Inferior parietal cortex (tissue), 1 donor: ENCODE results near the gene DIAPH3.

Source experiments
- DNase-seq: peaks from one replicate; pipeline ENCODE4 v3.0.0-alpha.2; 2016; ENCODE audit errors: extremely low spot score

Gene DIAPH3

GRCh38 chr13:60018536-60018935 is 145.2 kb downstream of the DIAPH3 start:
- no peak for DNase-seq

DNA sequence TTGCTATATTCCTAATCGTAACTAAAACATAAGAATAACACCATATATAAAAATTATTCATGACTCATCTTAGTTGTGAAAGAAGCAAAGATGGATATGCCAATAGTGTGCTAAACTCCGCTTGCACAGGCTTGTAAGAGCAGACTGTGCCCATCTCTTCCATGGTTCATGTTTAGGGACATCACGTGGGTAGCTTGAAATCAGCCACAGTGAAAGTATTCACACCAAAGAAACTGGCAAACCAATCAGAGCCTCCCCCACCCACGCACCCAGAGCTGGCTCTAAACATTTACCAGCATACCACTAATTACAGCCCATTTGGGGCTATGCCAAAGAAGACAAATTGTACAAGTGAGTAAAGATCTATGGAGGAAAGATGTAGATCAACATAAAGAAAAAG is 147.5 kb downstream of the DIAPH3 start:
- no peak for DNase-seq

GRCh38 chr13:60013166-60013565 is 150.6 kb downstream of the DIAPH3 start:
- DNase-seq, result no peak

DNA sequence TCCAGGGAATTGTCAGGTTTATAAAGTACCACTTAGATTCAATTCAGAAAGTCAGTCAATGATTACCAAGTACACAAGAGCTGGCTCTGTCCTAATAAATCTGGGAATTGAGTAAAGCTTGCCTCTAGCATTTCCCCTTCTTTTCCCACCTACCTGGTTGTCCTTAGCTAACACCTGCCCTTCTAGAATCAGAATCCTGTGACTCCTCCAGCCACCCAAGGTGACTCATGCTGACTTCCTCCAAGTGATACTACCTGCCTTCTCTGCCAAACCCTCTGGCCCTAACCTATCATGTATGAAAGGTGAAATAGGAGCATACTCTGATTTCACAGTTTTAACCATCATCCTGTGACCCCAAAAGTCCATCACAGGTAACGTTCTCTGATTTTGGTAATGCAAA is 151.2 kb downstream of the DIAPH3 start:
- DNase-seq, result no peak

GRCh38 chr13:60009300-60010253 is 154.2 kb downstream of the DIAPH3 start:
- no peak for DNase-seq

DNA sequence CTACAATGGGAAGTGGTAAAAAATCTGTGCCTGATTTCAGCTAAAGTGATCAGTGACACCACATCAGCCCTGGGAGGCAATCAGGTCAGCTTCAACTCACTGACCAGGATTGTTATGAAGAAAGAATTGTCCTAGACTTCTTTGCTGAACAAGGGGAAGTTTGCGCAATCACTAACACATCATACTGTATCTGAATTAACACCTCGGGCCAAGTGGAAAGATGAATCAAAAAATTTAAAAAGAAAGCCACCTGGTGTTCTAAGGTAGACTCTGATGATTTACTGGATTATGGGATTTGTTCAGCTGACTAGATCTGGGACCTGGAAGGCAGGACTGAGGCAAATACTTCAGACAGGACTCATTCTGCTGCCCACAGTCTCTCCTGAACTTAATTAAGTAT is 161.8 kb downstream of the DIAPH3 start:
- DNase-seq, result no peak

DNA sequence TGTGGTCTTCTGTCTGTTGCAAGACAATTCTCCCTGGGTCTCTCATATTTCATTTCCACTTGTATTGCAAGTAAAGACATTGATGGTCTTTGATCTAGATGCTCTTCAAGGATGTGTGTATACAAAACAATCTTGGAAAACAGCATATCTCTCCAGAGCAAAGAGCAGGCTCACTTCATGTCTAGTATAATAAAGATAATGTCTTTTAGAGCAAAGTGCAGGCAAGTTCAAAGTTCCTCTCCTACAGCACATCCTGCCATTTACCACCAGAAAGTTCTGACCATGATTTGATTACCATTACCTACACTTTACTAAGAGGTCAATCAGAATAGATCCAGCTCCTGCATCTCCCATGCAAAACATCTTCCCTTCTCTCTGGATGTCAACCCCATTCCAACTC is 162.8 kb downstream of the DIAPH3 start:
- DNase-seq, result no peak

GRCh38 chr13:60000081-60000480 is 163.6 kb downstream of the DIAPH3 start:
- no peak for DNase-seq

GRCh38 chr13:59997976-59998375 is 165.8 kb downstream of the DIAPH3 start:
- no peak for DNase-seq

DNA sequence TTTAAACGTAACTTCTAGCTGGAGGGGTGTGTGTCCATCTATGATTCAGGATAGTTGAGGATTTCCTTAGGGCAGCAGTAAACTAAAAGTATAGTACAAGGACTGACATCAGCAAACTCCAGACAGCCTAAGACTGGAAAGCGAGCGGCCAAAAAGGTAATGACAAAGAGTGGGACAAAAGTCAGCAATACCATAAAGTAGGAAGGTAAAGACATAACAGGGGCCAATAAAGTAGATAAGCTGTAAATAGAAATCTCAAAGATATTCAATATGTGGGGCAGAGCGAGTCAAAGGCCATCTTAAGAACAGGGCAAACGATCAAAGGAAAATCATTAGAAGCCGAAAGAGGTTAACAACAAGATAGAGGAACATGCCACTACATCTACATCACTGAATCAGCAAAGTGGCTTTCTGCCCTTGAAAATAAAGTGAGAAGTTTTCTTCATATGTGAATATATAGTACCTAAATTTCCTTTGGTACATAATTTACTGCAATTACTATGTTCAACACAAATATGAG is 167.2 kb downstream of the DIAPH3 start:
- DNase-seq, result no peak

DNA sequence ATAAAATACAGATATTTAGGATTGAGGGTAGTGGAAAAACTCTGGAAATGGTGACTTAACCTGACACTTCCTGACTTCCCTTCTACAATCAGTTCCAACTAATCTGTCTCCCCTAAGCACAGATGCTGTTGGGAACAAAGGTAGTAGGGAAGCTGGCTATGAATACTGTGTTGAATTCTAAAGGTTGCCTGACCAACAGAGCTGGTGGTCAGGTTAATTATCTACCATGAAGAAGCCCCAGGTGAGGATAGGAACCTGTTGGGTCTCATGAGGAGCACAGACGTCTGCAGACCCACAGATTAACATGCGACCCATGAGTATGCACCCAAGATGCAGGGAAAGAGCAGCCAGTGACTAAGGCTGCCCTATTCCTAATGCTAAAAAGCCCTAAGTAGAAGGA is 172.3 kb downstream of the DIAPH3 start:
- no peak for DNase-seq

DNA sequence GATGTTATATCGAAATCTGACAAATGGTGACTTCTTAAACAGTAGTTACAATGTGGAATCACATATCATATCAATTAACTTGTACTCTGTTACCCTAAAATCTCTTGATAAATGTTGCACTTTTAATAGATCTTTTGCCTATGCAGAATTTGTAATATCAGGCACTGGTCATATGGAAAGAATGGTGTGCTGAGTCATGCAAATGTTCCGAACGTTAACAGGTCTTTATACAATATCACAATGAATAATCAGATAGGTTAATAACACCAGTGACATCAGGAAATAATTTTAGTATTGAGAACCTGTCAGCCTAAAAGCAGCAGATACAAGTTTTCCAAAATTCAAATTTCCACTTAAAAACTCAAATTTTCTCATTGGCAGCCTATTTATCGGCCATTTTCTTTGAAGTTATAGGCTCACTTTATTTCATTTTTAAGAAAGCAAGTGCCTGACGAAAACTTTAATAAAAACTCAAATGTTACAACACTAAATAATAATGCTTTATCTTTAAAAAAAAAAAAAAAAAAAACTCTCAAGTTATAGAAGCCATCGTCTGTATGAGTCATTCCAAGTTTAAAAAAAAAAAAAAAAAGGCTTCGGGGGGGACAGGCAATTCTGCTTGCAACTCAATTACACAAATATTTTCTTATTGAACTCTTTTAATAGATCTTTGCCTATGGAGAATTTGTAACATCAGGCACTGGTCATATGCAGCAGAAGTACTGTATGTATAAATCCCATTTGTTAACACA is 180.9 kb downstream of the DIAPH3 start:
- DNase-seq, result no peak

DNA sequence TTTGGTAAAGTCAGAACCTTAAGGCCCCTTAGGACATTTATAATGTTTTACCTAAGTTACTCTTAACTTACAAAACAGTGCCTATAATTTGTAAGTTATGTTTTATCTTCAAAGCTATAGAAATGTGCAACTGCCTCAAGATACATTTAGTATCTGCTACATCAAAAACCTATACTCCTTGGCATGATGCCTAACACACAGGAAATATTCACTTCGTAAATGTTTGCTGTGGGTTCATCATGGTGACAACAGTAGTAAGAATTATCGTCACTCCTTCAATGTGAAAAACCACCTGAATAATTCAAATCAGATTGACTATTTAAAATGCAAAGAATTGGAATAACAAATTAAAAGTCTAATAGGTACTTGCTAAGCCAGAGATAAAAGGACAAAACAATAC is 184.1 kb downstream of the DIAPH3 start:
- no peak for DNase-seq

GRCh38 chr13:59978862-59979261 is 184.9 kb downstream of the DIAPH3 start:
- no peak for DNase-seq

- DNase-seq, result no peak
Measured at GRCh38 chr13:59976856-59977255, 186.9 kb downstream of the DIAPH3 start.

DNA sequence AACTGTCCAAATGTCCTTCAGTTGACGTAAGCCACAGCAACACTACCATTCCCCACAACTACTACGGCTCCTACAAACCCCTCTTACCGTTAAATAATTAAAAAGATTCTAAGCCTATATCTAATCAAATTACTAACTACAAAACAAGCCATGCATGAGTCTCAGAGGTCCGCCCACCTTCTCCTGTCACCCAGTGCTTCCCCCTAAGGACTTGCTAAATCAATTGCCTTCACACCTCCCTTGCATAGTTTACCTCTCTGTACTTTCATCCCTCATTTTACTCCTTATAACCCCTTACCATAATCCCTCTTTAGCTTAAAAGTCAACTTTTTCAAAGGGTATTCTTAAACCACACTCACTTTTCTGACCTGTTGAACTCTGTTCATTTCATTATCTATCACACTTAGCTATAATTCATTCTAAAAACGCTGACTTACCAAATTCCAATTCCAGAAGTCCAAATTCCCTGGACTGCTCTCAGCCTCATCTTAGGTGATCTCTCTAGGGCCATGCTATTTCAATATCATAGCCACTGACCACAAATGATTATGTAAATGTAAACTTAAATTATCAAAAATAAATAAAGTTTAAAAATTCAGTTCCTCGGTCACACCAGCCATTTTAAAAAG is 187.8 kb downstream of the DIAPH3 start:
- DNase-seq, result no peak

DNA sequence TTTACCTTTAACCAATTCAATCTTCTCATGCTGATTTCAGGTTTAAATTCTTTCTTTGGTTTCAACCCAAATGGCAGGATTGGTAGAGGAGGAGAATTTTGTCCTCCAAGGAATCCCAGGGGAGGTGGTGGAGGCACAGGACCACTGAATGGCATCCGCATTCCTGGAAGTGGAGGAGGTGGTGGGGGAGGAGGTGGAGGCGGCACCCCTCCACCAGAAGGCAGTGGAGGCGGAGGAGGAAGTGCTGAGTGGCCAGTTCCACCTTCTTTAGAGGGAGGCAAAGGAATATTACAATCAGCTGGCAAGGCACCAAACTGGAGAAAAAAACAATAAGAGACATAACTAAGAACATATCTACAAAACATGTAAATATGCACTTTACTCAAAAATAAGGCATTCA is 192.9 kb downstream of the DIAPH3 start:
- DNase-seq, result no peak

DNA sequence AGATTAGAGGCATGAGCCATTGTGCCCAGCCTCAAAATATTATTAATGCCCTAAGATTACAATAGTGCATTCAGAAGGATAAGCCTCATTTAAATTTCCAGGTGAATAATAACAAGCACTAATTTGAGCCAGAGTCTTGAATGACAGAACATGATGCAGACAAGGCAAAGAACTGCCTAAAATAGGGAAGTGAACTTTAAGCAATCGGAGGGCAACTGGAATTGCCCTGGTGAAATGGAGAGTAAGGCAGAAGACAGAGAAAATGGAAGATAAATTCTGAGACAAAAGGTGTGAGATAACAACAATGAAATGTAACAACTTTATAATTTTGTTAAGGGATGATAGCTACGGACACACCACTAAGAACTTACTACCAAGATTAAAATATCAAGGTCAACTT is 199.9 kb downstream of the DIAPH3 start:
- no peak for DNase-seq

DNA sequence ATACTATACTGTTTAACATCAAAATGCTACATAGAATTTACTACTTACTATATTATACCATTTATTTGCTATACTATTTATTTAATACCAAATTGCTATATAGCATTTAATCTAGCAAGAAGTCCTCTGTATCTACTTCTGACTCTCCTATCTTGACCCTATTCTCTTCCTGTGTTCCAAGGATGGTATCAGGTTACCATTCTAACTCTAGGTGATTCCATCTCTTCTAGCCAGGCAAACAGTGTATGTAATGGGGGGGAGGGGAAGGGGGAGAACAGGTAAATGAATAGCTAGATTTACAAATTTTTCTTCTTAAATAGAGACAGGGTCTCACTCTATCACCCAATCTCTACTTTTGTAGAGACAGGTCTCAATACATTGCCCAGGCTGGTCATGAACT is 200.3 kb downstream of the DIAPH3 start:
- no peak for DNase-seq

DNA sequence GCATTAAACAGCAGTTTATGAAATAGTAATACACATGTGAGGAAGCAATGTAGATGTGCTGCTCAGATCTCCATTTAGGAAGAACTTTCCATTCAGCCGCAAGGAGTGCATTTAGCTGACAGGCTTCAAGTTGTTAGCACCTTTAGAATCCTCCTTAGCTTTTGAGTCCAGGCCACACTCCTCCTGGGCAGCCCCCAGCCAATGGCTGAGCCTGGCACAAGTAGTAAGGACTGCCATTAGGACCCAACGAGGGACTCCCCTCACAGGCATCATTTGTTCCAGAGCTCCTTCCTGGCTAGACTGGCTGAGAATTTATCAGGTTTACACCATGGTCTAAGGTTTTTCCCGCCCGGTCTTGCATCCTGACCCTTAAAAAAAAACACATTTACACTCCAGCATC is 201.4 kb downstream of the DIAPH3 start:
- DNase-seq, result no peak

- no peak for DNase-seq
Measured at GRCh38 chr13:59960683-59961082, 203.0 kb downstream of the DIAPH3 start.

- no peak for DNase-seq
Measured at GRCh38 chr13:59957438-59957837, 206.3 kb downstream of the DIAPH3 start.
